ENCODE results near the gene C1QL4.

The C1QL4 gene

GRCh38 chr12:49304161-49304560, 32.8 kb downstream of the C1QL4 start:
- TF ChIP-seq EZH2 (IDR thresholded peaks at IDR 0.05; ENCODE audit: borderline replicate concordance, low read length) (no peak), CTCF (IDR thresholded peaks at IDR 0.05; ENCODE audit: low read length) (no peak)
- H4K20me1 ChIP-seq (ENCODE audit: insufficient read depth, low read length), result no peaks in the 10 kb centered on the region
- no peaks in the 10 kb centered on the region for H3K36me3 ChIP-seq (ENCODE audit: insufficient read depth, low read length)
- no peaks in the 10 kb centered on the region for H3K27me3 ChIP-seq (ENCODE audit: insufficient read depth, low read length)
- no peaks in the 10 kb centered on the region for H3K4me1 ChIP-seq (ENCODE audit: insufficient read depth, low read length, severe bottlenecking)
- H3K9me2 ChIP-seq (ENCODE audit: low read depth, low read length), result no peaks in the 10 kb centered on the region
- H3K4me2 ChIP-seq (ENCODE audit: low read length), result no peak overlapping the region
- no peaks in the 10 kb centered on the region for H3F3A ChIP-seq (ENCODE audit: insufficient read depth, low read length)
- H3K27ac ChIP-seq (ENCODE audit: low read depth, low read length, poor library complexity, severe bottlenecking), result no peak overlapping the region
- no peaks in the 10 kb centered on the region for H3K79me2 ChIP-seq (ENCODE audit: insufficient read depth, low read length)
- no peak overlapping the region for H3K4me3 ChIP-seq (ENCODE audit: low read depth, low read length, poor library complexity, severe bottlenecking)
- no peaks in the 10 kb centered on the region for H3K9me3 ChIP-seq (ENCODE audit: low read length)
- H2AFZ ChIP-seq (ENCODE audit: low read length), result no peak overlapping the region
- H3K9ac ChIP-seq (ENCODE audit: low read length), result no peak overlapping the region

GRCh38 chr12:49301760-49302159, 35.2 kb downstream of the C1QL4 start:
- no peaks in the 10 kb centered on the region; the same call in 1 of the 2 replicates for H3K27me3 ChIP-seq (ENCODE audit: insufficient read depth, low read length)
- no peak overlapping the region for H3K9ac ChIP-seq (ENCODE audit: low read length)
- no peak overlapping the region for H2AFZ ChIP-seq (ENCODE audit: low read length)
- no peaks in the 10 kb centered on the region for H3K79me2 ChIP-seq (ENCODE audit: insufficient read depth, low read length)
- TF ChIP-seq EZH2 (IDR thresholded peaks at IDR 0.05; ENCODE audit: borderline replicate concordance, low read length) (no peak), CTCF (IDR thresholded peaks at IDR 0.05; ENCODE audit: low read length) (no peak)
- no peak overlapping the region for H3K4me3 ChIP-seq (ENCODE audit: low read depth, low read length, poor library complexity, severe bottlenecking)
- H3K27ac ChIP-seq (ENCODE audit: low read depth, low read length, poor library complexity, severe bottlenecking), result no peak overlapping the region
- no peaks in the 10 kb centered on the region for H3K9me3 ChIP-seq (ENCODE audit: low read length)
- no peaks in the 10 kb centered on the region for H3K36me3 ChIP-seq (ENCODE audit: insufficient read depth, low read length)
- H3K4me2 ChIP-seq (ENCODE audit: low read length), result no peak overlapping the region
- H3F3A ChIP-seq (ENCODE audit: insufficient read depth, low read length), result no peaks in the 10 kb centered on the region
- no peaks in the 10 kb centered on the region for H3K9me2 ChIP-seq (ENCODE audit: low read depth, low read length)
- no peaks in the 10 kb centered on the region for H4K20me1 ChIP-seq (ENCODE audit: insufficient read depth, low read length)
- peaks cover 6% of the 10 kb centered on the region for H3K4me1 ChIP-seq (ENCODE audit: insufficient read depth, low read length, severe bottlenecking)

GRCh38 chr12:49298160-49298559, 38.8 kb downstream of the C1QL4 start:
- Histone ChIP-seq H4K20me1 (ENCODE audit: insufficient read depth, low read length) (no peaks in the 10 kb centered on the region), H3K27ac (ENCODE audit: low read depth, low read length, poor library complexity, severe bottlenecking) (no peak overlapping the region), H3K27me3 (ENCODE audit: insufficient read depth, low read length) (peaks cover 4% of the 10 kb centered on the region; the same call in 1 of the 2 replicates), H3K79me2 (ENCODE audit: insufficient read depth, low read length) (no peaks in the 10 kb centered on the region), H3K9ac (ENCODE audit: low read length) (no peak overlapping the region), H3K4me3 (ENCODE audit: low read depth, low read length, poor library complexity, severe bottlenecking) (no peak overlapping the region), H3K36me3 (ENCODE audit: insufficient read depth, low read length) (no peaks in the 10 kb centered on the region), H3K9me2 (ENCODE audit: low read depth, low read length) (no peaks in the 10 kb centered on the region), H3F3A (ENCODE audit: insufficient read depth, low read length) (no peaks in the 10 kb centered on the region), H3K4me1 (ENCODE audit: insufficient read depth, low read length, severe bottlenecking) (peaks cover 8% of the 10 kb centered on the region), H3K4me2 (ENCODE audit: low read length) (no peak overlapping the region), H2AFZ (ENCODE audit: low read length) (no peak overlapping the region), H3K9me3 (ENCODE audit: low read length) (no peaks in the 10 kb centered on the region)
- no peak for TF ChIP-seq EZH2 (IDR thresholded peaks at IDR 0.05; ENCODE audit: borderline replicate concordance, low read length)
- no peak for TF ChIP-seq CTCF (IDR thresholded peaks at IDR 0.05; ENCODE audit: low read length)

All from OCI-LY1 (cell line).